Neural cell (in vitro differentiated cells): Measurements from ENCODE around the gene ERVW-1. TPM values are rescaled to one million over a fixed set of nuclear protein-coding genes. Genes with fewer than 3 reads are reported as not detected.
"Not testable (repeated sequence)": the region's sequence is repeated elsewhere in the genome, so short reads cannot be mapped to it uniquely, and the experiment has no call there.

ENCODE experiments used
- H2AFZ ChIP-seq: fragments of 200-600, 300-800 bp; sonication (generic), shearing (Covaris generic); 2 replicates; pipeline ENCODE4 v1.6.0; 2014; ENCODE audit warnings: low read depth, mild to moderate bottlenecking, antibody characterized with exemption, low read length, moderate library complexity
- H3F3A ChIP-seq: fragments of 200-600 bp; shearing (Covaris generic); 2 replicates; pipeline ENCODE4 v1.6.1; 2016; ENCODE audit warnings: mild to moderate bottlenecking, moderate library complexity, mixed read lengths, antibody characterized with exemption, low read length; ENCODE audit not compliant: insufficient read depth, poor library complexity, severe bottlenecking
- H3K27ac ChIP-seq: fragments of 200-600, 300-800 bp; sonication (generic), shearing (Covaris generic); 2 replicates; pipeline ENCODE4 v1.5.1; 2014; ENCODE audit warnings: mild to moderate bottlenecking, low read length, moderate library complexity
- H3K27me3 ChIP-seq: fragments of 300-800, 200-600 bp; sonication (generic), shearing (Covaris generic); 2 replicates; pipeline ENCODE4 v1.6.0; 2014; ENCODE audit warnings: mild to moderate bottlenecking, low read depth, low read length, moderate library complexity; ENCODE audit not compliant: insufficient read depth
- H3K36me3 ChIP-seq: fragments of 300-800, 200-600 bp; sonication (generic), shearing (Covaris generic); 2 replicates; pipeline ENCODE4 v1.5.1; 2014; ENCODE audit warnings: mild to moderate bottlenecking, antibody characterized with exemption, low read length, moderate library complexity; ENCODE audit not compliant: insufficient read depth
- H3K4me2 ChIP-seq: fragments of 300-800, 200-600 bp; sonication (generic), shearing (Covaris generic); 2 replicates; pipeline ENCODE4 v1.6.0; 2014; ENCODE audit warnings: mild to moderate bottlenecking, low read length
- H3K4me3 ChIP-seq: fragments of 300-800, 200-600 bp; sonication (generic), shearing (Covaris generic); 2 replicates; pipeline ENCODE4 v1.5.1; 2014; ENCODE audit warnings: mild to moderate bottlenecking, low read length, moderate library complexity
- H3K79me2 ChIP-seq: fragments of 200-600 bp; shearing (Covaris generic); replicated peaks from 2 replicates; pipeline ENCODE4 v1.6.0; 2014; ENCODE audit warnings: mild to moderate bottlenecking, low read length, moderate library complexity; ENCODE audit not compliant: insufficient read depth
- H3K9ac ChIP-seq: fragments of 300-800, 200-600 bp; sonication (generic), shearing (Covaris generic); 2 replicates; pipeline ENCODE4 v1.6.1; 2016; ENCODE audit warnings: mild to moderate bottlenecking, low read length, mixed read lengths
- H3K9me2 ChIP-seq: fragments of 200-600 bp; shearing (Covaris generic); 2 replicates; pipeline ENCODE4 v1.6.1; 2016; ENCODE audit warnings: mild to moderate bottlenecking, low read length, mixed read lengths; ENCODE audit not compliant: insufficient read depth
- H3K9me3 ChIP-seq: fragments of 200-600, 300-800 bp; sonication (generic), shearing (Covaris generic); 2 replicates; pipeline ENCODE4 v1.6.1; 2016; ENCODE audit warnings: mild to moderate bottlenecking, mixed run types, low read length, moderate library complexity, mixed read lengths
- H4K20me1 ChIP-seq: fragments of 200-600 bp; shearing (Covaris generic); 2 replicates; pipeline ENCODE4 v1.6.1; 2016; ENCODE audit warnings: mild to moderate bottlenecking, mixed run types; ENCODE audit not compliant: insufficient read depth
- EZH2 ChIP-seq: fragments of 200-600, 300-800 bp; shearing (Covaris generic), sonication (generic); IDR thresholded peaks from 2 replicates; pipeline ENCODE4 v1.6.1; 2014; ENCODE audit warnings: antibody characterized with exemption, low read length, borderline replicate concordance, mild to moderate bottlenecking; ENCODE audit not compliant: insufficient read depth, poor library complexity, severe bottlenecking
- POLR2AphosphoS5 ChIP-seq: IDR thresholded peaks from 2 replicates; pipeline ENCODE4 v1.6.1; 2012
- SMC3 ChIP-seq: fragments of 450-650 bp; conservative IDR thresholded peaks from 2 replicates; pipeline ENCODE4 v1.6.1; 2014; ENCODE audit warnings: antibody characterized with exemption, mild to moderate bottlenecking, moderate library complexity; ENCODE audit not compliant: poor library complexity
- TAF1 ChIP-seq: IDR thresholded peaks from 2 replicates; pipeline ENCODE4 v1.6.1; 2012; ENCODE audit warnings: low read depth
- polyA plus RNA-seq: library from polyadenylated mRNA; depleted of rRNA; stranded (reverse); fragments of >200 nt; gene quantifications from 2 replicates; pipeline ENCODE4 v1.2.3, GENCODE V29; 2014
- TF ChIP-seq, protein P1 (sequence below): IDR thresholded peaks from 2 replicates; pipeline ENCODE4 v1.6.1; 2012; ENCODE audit warnings: borderline replicate concordance

The ERVW-1 gene
- polyA plus RNA-seq, 1 donor from 2014 or later, result not detected

DNA sequence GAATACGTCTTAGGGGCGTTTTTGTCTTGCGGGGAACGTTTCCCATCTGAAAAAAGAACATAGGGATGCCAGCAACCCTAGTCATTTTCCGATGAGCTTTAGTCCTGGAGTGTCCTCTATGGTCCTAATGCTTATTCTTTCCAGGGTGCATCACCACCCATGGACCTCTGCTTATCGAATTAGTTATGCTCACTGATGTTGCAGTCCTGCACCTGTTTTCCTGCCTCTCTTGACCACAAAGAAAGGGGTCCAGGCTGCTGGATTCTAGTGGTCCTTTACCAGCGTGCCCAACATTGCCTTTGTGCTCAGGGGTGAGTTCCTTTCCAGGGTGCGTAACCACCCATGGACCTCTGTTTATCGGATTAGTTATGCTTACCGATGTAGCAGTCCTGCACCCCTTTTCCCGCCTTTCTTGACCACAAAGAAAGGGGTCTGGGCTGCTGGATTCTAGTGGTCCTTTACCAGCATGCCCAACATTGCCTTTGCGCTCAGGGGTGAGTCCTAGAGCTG is 2.4 kb downstream of the ERVW-1 start:
- H3K27me3 ChIP-seq, H3K4me3 ChIP-seq, H3F3A ChIP-seq, H3K9me2 ChIP-seq, H3K36me3 ChIP-seq, H3K27ac ChIP-seq, H3K9me3 ChIP-seq, H3K9ac ChIP-seq, H4K20me1 ChIP-seq, H3K79me2 ChIP-seq, H2AFZ ChIP-seq, H3K4me2 ChIP-seq: not testable (repeated sequence)

DNA sequence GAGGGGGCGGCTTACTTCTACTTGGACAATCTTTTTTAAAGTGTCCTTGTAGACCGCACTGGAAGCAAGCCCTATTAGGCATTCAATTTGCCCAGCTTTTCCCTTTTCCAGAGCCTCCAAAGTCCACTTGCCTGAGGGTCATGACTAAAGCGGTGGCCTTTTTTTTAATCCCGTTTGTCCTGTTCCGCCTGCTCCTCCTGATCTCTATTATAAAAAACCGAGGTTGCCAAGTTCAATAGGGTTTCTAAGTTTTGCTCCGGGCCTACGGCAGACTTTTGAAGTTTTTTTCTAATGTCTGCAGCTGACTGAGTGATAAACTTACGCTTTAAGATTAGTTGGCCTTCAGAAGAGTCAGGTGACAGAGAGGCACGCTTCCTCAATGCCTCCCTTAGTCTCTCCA is 3.8 kb downstream of the ERVW-1 start:
- not testable (repeated sequence) for H3F3A ChIP-seq, H3K36me3 ChIP-seq, H4K20me1 ChIP-seq, H3K27me3 ChIP-seq, H3K9me3 ChIP-seq, H3K9ac ChIP-seq, H3K27ac ChIP-seq, H3K79me2 ChIP-seq, H3K4me2 ChIP-seq, H3K9me2 ChIP-seq, H2AFZ ChIP-seq, H3K4me3 ChIP-seq

DNA sequence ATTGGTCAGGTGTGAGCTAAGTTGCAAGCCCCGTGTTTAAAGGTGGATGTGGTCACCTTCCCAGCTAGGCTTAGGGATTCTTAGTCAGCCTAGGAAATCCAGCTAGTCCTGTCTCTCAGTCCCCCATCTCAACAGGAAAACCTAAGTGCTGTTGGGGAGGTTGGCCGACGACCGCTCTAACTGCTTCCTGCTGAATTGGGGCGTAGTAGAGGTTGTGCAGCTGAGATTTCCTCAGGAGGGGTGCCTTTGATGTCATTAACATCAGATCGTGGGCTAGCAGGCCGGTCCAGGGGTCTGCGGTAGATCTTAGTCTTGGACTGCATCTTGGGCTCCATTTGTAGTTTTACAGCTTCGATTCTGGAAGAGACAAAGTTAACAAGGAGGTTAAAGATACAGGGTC is 9.2 kb downstream of the ERVW-1 start:
- H4K20me1 ChIP-seq, H3K9ac ChIP-seq, H3K9me2 ChIP-seq, H3K9me3 ChIP-seq, H3F3A ChIP-seq, H3K79me2 ChIP-seq, H2AFZ ChIP-seq, H3K4me3 ChIP-seq, H3K27me3 ChIP-seq, H3K4me2 ChIP-seq, H3K27ac ChIP-seq, H3K36me3 ChIP-seq: not testable (repeated sequence)

DNA sequence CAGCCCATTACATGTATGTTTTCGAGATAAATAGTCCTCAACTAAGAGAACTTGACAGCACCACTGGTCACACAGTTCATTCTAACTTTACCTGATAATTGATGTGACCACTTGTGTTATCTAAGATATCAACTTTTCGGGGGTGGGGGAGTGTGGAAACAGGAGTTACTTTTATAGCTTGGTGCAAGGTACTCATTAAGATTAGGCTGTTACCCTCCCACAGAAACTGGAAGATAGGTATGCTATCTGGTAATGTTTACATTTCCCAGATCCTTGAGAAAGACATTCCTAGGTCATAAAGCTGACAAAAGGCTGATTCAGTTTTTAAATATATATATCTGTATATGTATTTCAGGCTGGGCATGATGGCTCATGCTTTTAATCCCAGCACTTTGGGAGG is 11.1 kb downstream of the ERVW-1 start:
- H3K27me3 ChIP-seq, result no peaks in the 10 kb centered on the region
- TF ChIP-seq TAF1, result no peak
- TF ChIP-seq POLR2AphosphoS5, result no peak
- TF ChIP-seq EZH2, result no peak
- no peak for TF ChIP-seq SMC3
- TF ChIP-seq, protein P1, sequence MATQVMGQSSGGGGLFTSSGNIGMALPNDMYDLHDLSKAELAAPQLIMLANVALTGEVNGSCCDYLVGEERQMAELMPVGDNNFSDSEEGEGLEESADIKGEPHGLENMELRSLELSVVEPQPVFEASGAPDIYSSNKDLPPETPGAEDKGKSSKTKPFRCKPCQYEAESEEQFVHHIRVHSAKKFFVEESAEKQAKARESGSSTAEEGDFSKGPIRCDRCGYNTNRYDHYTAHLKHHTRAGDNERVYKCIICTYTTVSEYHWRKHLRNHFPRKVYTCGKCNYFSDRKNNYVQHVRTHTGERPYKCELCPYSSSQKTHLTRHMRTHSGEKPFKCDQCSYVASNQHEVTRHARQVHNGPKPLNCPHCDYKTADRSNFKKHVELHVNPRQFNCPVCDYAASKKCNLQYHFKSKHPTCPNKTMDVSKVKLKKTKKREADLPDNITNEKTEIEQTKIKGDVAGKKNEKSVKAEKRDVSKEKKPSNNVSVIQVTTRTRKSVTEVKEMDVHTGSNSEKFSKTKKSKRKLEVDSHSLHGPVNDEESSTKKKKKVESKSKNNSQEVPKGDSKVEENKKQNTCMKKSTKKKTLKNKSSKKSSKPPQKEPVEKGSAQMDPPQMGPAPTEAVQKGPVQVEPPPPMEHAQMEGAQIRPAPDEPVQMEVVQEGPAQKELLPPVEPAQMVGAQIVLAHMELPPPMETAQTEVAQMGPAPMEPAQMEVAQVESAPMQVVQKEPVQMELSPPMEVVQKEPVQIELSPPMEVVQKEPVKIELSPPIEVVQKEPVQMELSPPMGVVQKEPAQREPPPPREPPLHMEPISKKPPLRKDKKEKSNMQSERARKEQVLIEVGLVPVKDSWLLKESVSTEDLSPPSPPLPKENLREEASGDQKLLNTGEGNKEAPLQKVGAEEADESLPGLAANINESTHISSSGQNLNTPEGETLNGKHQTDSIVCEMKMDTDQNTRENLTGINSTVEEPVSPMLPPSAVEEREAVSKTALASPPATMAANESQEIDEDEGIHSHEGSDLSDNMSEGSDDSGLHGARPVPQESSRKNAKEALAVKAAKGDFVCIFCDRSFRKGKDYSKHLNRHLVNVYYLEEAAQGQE, result no peak
- H4K20me1 ChIP-seq, result no peaks in the 10 kb centered on the region
- no peak overlapping the region for H2AFZ ChIP-seq
- H3K36me3 ChIP-seq, result no peaks in the 10 kb centered on the region
- no peak overlapping the region for H3K9ac ChIP-seq
- no peaks in the 10 kb centered on the region for H3K9me3 ChIP-seq
- no peaks in the 10 kb centered on the region for H3K9me2 ChIP-seq
- H3K4me3 ChIP-seq, result no peak overlapping the region
- H3K27ac ChIP-seq, result no peak overlapping the region
- no peak overlapping the region for H3K4me2 ChIP-seq
- H3F3A ChIP-seq, result no peaks in the 10 kb centered on the region
- no peaks in the 10 kb centered on the region for H3K79me2 ChIP-seq
